Activated CD8-positive, alpha-beta memory T cell treated with anti-CD3 and anti-CD28 coated beads, Interleukin-2, amount 50 U/mL, for 48 hours (primary cell): ENCODE measurements around the gene CES2.
"Not testable (repeated sequence)": the region's sequence is repeated elsewhere in the genome, so short reads cannot be mapped to it uniquely, and the experiment has no call there.

Source experiments
- DNase-seq: peaks from one replicate; pipeline ENCODE4 v3.0.0-alpha.2; 2020

CES2 gene

GRCh38 chr16:66936462-66936861, 1.1 kb downstream of the CES2 start:
- no peak for DNase-seq

- no peak for DNase-seq
Observed at GRCh38 chr16:66936889-66937554, 1.7 kb downstream of the CES2 start.

- DNase-seq = no peak
Observed at GRCh38 chr16:66937725-66938337, 2.5 kb downstream of the CES2 start.

DNA sequence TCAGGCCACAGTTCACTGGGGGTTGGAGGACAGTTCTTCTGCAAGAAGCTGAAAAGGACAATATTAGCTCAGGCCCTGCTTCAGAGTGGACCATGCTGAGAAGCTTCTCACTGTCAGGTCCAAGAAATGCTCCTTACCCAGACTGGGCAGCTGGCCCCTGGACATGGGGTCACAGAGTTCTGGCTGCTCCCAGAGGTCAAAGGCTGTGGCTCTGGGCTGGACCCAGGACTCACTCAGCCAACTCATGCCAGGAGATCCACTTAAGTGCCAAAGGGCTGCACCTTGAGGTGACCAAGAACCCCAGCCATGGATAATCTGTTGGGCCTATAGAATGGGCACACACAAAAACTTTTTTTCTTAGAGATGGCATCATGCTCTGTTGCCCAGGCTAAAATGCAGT, 4.0 kb downstream of the CES2 start:
- no peak for DNase-seq

DNA sequence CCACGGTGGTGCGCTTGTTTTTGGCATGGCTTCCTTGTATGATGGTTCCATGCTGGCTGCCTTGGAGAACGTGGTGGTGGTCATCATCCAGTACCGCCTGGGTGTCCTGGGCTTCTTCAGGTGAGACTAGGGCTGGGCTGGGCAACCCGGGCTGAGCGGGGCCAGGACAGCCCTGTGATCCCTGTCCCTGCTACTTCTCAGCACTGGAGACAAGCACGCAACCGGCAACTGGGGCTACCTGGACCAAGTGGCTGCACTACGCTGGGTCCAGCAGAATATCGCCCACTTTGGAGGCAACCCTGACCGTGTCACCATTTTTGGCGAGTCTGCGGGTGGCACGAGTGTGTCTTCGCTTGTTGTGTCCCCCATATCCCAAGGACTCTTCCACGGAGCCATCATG, 4.9 kb downstream of the CES2 start:
- no peak for DNase-seq

GRCh38 chr16:66942981-66943380, 7.7 kb downstream of the CES2 start:
- DNase-seq = no peak

GRCh38 chr16:66943426-66944053, 8.2 kb downstream of the CES2 start:
- DNase-seq = no peak

- DNase-seq = no peak
Observed at GRCh38 chr16:66944054-66944441, 8.7 kb downstream of the CES2 start.

GRCh38 chr16:66944971-66945370, 9.7 kb downstream of the CES2 start:
- not testable (repeated sequence) for DNase-seq

- no peak for DNase-seq
Observed at GRCh38 chr16:66945939-66946338, 10.6 kb downstream of the CES2 start.

DNA sequence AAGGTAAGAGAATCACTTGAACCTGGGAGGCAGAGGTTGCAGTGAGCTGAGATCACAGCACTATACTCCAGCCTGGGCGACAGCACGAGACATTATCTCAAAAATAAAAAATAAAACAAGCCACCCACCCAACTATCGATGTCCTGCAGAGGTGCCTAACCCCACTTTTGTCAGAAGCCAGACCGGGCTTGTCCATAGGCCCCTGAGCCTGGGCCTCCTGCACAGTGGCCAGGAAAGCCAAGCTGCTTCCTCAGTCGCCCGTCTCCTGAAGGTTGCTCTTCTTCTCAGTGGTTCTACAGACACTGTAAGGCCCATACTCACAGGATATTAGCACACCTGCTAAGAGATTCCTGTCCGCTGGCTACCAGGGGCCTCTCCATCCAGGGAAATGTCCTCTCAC, 11.2 kb downstream of the CES2 start:
- no peak for DNase-seq

DNA sequence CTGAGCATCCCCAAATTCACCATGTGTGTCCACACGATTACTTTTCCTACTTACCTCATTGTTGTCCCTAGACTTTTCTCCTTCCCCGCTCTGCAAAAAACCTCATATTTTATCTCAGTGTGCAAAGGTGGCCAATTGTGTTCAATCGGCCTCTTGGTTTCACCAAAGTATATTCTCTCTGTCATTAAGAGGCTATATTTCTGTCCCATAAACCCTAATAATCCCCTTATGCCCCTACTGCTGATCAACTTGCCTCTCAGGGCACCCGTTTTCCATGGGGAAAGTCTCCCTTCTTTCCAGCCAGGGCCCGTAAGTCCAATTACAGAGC, 11.6 kb downstream of the CES2 start:
- no peak for DNase-seq

DNA sequence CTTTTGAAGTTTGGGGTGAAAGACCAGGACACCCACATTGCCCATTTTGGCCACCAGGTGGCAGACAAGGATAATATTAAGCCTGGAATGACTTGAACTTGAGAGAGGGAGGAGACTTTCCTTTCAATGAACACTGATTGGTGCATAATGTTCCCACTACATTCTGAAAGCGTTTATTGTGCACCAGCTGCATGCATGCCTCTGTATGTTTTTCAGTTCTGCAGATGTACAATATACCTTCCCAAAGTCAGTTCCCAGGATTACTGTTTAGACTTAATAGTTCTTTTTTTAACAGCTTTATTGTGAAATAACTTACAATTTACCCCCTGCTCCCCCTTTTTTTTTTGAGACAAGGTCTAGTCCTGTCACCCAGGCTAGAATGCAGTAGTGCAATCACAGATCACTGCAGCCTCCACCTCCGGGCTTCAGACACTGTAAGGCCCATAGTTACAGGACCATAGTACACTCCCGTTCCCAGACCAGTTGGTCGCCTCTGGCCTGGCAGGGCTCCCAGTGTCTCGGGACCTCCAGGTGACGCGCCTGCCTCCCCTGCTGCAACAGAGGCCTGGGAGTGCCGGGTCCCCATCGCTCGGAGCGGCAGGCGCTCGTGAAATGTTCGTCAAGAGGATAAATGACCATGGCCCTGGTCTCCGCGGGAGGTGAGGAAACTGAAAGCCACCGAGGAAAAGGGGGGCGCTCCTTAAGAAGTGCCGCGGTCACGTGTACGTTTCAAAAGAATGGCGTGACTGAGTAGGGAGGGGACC, 12.2 kb downstream of the CES2 start:
- peak; percentile 92 for DNase-seq

DNA sequence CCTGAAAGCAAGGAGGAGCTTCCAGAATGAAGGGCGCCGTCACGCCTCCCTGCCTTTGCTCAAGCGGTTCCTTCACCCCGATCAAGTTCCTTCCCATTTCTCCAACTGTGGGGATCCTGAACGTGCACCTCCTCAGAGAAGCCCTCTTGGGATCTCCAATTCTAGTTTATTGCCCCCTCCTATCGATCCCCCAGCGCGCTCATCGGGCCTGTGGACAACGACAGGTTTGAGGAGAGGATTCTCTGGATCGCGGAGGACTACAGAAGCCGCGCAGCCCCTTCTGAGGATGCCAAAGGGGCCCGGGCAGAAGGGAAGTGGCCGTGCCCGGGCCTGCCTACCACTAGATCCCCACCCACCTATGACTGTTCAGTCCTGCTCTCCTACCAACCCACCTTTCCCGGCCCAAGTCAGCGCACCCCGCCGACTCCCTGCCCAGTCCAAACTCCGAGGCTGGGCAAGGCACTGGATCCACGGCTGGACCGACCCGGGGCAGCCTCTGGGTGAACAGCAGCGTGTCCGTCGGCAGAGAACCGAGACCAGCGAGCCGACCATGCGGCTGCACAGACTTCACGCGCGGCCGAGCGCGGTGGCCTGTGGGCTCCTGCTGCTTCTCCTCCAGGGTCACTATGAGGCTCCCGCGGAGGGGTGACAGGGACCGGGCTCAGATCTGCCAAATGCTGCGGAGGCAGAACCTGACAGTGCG, 13.0 kb downstream of the CES2 start:
- DNase-seq = no peak

DNA sequence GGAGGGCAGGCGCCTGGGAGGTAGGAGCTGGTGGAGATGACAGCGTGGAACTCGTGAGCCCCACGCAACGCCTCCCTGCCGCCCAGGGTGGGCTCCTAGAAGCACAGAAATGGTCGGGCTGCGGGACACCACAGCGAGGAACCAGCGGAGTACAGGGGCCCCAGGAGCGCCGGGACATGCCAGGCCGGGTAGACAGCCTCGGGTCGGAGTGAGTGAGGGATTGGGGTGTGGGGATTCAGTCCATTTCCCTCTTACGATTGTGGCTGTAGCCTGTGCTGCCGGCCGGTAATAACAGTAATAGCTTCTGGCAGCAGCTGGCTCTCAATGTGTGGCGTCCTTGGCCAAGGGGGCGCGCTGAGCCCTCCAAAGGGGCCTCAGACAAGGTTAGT, 13.5 kb downstream of the CES2 start:
- DNase-seq = no peak

- DNase-seq = no peak
Observed at GRCh38 chr16:66949472-66949871, 14.2 kb downstream of the CES2 start.

GRCh38 chr16:66950437-66950836, 15.1 kb downstream of the CES2 start:
- DNase-seq = no peak

GRCh38 chr16:66950971-66951790, 15.9 kb downstream of the CES2 start:
- DNase-seq = no peak

DNA sequence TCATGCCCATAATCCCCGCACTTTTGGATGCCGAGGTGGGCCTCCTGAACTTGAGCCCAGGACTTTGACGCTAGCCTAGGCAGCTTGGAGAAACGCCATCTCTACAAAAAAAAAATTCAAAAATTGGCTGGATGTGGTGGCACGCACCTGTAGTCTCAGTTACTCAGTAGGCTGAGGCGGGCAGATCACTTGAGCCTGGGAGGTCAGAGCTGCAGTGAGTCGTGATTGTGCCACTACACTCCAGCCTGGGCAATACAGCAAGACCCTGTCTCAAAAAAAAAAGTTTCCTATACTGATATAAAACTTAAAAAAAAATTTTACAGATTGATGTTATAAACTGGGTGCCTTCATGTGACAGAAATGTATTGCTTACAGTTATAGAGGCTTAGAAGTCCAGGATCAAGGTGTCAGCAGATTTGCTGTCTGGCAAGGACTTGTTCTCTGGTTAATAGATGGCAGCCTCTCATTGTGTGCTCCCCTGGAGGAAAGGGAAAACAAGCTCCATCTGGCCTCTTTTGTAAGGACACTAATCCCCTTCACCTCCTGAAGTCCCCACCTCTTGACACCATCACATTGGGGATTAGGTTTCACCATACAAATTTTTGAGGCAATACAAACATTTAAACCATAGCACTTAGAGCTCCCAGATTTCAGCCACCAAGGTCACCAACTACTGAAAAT, 17.3 kb downstream of the CES2 start:
- DNase-seq = no peak

- DNase-seq = no peak
Observed at GRCh38 chr16:66953462-66954096, 18.3 kb downstream of the CES2 start.

DNA sequence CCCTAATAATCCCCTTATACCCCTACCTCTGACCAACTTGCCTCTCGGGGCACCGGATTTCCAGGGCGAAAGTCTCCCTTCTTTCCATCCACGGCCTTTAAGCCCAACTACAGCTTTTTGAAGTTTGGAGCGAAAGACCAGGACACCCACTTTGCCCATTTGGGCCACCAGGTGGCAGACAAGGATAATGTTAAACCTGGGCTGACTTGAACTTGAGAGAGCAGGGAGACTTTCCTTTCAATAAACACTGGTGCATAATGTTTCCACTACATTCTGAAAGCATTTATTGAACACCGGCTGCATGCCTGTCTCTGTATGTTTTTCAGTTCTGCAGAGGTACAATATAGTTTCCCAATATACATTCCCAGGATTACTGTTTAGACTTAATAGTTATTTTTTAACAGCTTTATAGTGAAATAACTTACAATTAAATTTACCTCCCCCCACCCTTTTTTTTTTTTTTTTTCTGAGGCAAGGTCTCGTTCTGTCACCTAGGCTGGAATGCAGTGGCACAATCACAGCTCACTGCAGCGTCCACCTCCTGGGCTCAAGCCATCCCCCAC, 18.9 kb downstream of the CES2 start:
- peak; percentile 86 for DNase-seq
